ACHN (cell line): ENCODE measurements around the gene IL13RA1.

Experiments used
- DNase-seq: peaks from one replicate; pipeline ENCODE4 v3.0.0-alpha.2; 2015
- in situ Hi-C: cut with HindIII; loops from 2 replicates; pipeline ENCODE4 v1.10.0; 2017; ENCODE audit warnings: low sequenced_read_pairs, low pct_ligation_motif_present, low pct_unique_long_range_greater_than_20kb

IL13RA1 gene

DNA sequence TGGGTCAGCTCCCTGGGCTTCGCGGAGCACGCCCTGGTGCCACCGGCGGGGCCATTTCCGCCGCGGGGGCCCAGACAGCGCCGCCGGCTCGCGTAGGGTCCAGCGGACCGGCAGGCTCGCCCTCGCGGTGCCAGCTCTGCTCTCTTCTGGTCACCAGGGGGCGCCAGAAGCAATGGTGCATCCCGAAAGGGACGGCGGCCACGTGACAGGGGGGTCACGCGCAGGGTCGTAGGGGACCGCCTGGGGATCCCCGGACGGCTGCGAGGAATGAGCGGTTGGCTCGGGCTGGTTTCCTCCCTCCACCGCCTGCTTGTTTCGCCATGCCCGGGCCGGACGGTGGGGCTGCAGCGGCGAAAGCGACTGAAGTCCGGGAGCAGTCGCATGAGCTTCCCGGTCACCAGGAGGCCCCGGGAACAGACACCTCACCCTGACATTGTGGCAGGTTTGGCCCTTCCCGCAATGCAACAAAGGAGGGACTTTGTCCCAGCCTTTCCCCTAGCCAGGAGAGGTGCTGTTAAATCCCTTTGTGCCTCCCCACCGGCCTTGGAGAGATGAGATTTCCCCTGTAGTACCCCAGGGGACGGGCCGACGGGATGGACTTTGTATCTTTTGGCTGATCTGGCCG is 112.0 kb downstream of the IL13RA1 start:
- in situ Hi-C loops, result no loop called here
- peak; percentile 59 for DNase-seq
